Medulla oblongata (tissue), 1 donor: ENCODE data around the gene MYO5B.

Experiments used
- DNase-seq: peaks from one replicate; pipeline ENCODE4 v3.0.0-alpha.2; 2015; ENCODE audit errors: extremely low spot score

MYO5B gene

GRCh38 chr18:50013363-50014138, 181.4 kb downstream of the MYO5B start:
- DNase-seq: no peak

GRCh38 chr18:50011813-50012435, 183.0 kb downstream of the MYO5B start:
- DNase-seq: no peak

- DNase-seq: peak; percentile 46
These were observed 185.1 kb downstream of the MYO5B start for GRCh38 chr18:50009773-50010335.

- no peak for DNase-seq
These were observed 186.6 kb downstream of the MYO5B start for GRCh38 chr18:50008306-50008705.

- no peak for DNase-seq
These were observed 188.4 kb downstream of the MYO5B start for GRCh38 chr18:50006470-50007046.

GRCh38 chr18:50004013-50004412, 190.9 kb downstream of the MYO5B start:
- no peak for DNase-seq

- no peak for DNase-seq
These were observed 192.2 kb downstream of the MYO5B start for GRCh38 chr18:50002781-50003180.

- no peak for DNase-seq
These were observed 194.7 kb downstream of the MYO5B start for GRCh38 chr18:50000227-50000626.

- no peak for DNase-seq
These were observed 195.8 kb downstream of the MYO5B start for GRCh38 chr18:49999128-49999527.

- DNase-seq: no peak
These were observed 197.4 kb downstream of the MYO5B start for GRCh38 chr18:49997558-49997957.

GRCh38 chr18:49994410-49994809, 200.5 kb downstream of the MYO5B start:
- no peak for DNase-seq

GRCh38 chr18:49993299-49993698, 201.6 kb downstream of the MYO5B start:
- DNase-seq: no peak

- DNase-seq: no peak
These were observed 206.2 kb downstream of the MYO5B start for GRCh38 chr18:49988733-49989132.

- DNase-seq: no peak
These were observed 206.8 kb downstream of the MYO5B start for GRCh38 chr18:49988101-49988500.

- no peak for DNase-seq
These were observed 209.7 kb downstream of the MYO5B start for GRCh38 chr18:49985236-49985635.

GRCh38 chr18:49980896-49981295, 214.1 kb downstream of the MYO5B start:
- DNase-seq: no peak

GRCh38 chr18:49976795-49977560, 218.0 kb downstream of the MYO5B start:
- peak; percentile 57 for DNase-seq

GRCh38 chr18:49976001-49976400, 218.9 kb downstream of the MYO5B start:
- no peak for DNase-seq

- no peak for DNase-seq
These were observed 220.9 kb downstream of the MYO5B start for GRCh38 chr18:49974079-49974478.

GRCh38 chr18:49973592-49973991, 221.4 kb downstream of the MYO5B start:
- no peak for DNase-seq

- DNase-seq: no peak
These were observed 222.4 kb downstream of the MYO5B start for GRCh38 chr18:49972535-49972934.

- DNase-seq: no peak
These were observed 223.5 kb downstream of the MYO5B start for GRCh38 chr18:49971462-49971861.
